MM.1S (cell line): ENCODE results near the gene CLIP4.

Experiments
- EZH2 ChIP-seq: fragments of 300-600 bp; sonication (generic); optimal IDR thresholded peaks from 2 replicates; pipeline ENCODE3; 2017; ENCODE audit warnings: low read depth, mild to moderate bottlenecking, antibody characterized with exemption, low read length, mixed read lengths
- TF ChIP-seq, protein P1 (sequence below): fragments of 300-600 bp; sonication (generic); IDR thresholded peaks from 2 replicates; pipeline ENCODE4 v1.5.1; 2016; ENCODE audit warnings: antibody characterized with exemption, low read length, mixed read lengths

DNA sequence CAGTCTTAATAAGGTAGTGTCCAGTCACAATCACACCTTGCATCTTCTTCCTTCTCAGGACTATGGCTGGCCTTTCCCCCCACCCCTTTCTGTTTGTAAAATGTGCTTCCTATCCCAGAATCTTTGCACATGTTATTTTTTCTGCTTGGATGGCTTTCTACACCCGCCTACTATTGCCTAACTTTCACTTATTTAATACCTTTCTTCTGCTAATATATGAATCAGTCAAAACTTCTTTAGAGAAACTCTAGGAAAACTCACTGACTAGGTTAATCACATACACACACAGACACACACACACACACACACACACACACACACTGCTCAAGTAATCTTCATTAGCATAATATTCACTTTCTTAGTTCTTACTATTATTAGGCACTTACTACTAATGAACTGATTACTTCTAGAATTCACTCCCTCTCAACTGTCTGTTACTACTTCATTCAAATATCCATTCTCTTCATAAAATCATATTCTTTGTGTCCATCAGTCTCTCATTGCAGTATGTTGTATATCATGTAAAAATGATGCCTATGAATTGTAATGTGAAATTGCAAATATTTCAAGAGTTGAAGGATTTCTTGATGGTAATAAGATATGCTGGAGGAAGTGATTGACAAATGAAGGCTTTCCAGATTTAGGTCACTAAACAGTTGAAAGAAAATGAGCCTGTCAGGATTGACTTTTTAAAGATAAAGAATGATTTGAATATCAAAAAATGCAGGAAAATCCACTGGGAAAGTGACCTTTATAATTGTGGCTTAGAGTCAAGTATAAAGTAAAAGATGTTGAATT lies 51.2 kb downstream of the CLIP4 start:
- TF ChIP-seq, protein P1, sequence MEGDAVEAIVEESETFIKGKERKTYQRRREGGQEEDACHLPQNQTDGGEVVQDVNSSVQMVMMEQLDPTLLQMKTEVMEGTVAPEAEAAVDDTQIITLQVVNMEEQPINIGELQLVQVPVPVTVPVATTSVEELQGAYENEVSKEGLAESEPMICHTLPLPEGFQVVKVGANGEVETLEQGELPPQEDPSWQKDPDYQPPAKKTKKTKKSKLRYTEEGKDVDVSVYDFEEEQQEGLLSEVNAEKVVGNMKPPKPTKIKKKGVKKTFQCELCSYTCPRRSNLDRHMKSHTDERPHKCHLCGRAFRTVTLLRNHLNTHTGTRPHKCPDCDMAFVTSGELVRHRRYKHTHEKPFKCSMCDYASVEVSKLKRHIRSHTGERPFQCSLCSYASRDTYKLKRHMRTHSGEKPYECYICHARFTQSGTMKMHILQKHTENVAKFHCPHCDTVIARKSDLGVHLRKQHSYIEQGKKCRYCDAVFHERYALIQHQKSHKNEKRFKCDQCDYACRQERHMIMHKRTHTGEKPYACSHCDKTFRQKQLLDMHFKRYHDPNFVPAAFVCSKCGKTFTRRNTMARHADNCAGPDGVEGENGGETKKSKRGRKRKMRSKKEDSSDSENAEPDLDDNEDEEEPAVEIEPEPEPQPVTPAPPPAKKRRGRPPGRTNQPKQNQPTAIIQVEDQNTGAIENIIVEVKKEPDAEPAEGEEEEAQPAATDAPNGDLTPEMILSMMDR, result no peak
- TF ChIP-seq EZH2, result no peak
